Body of pancreas (tissue), 4 donors: ENCODE data around the gene ST6GALNAC6.

ENCODE experiments used
- CTCF ChIP-seq, 7 experiments: fragments of 450-650 bp in 4 of 7; fragments of 200-600 bp in 3 of 7; sonication (generic) in 3 of 7; IDR thresholded peaks; one replicate each; pipeline ENCODE4 v1.5.1; 2016 to 2019; ENCODE audit warnings: antibody characterized with exemption in 7 of 7
- POLR2A ChIP-seq, 3 donors: fragments of 450-650 bp; IDR thresholded peaks; one replicate each; pipeline ENCODE4 v1.6.1; 2016; ENCODE audit warnings: antibody characterized with exemption in 3 of 3, mild to moderate bottlenecking in 2 of 3

- TF ChIP-seq CTCF (IDR thresholded peaks at IDR 0.05) (no peak), POLR2A (IDR thresholded peaks at IDR 0.05) (no peak)
These were observed 12.9 kb downstream of the ST6GALNAC6 start for GRCh38 chr9:127886401-127886972.
